Activated CD8-positive, alpha-beta T cell treated with anti-CD3 and anti-CD28 coated beads for 36 hours (primary cell): Measurements from ENCODE around the gene CD200. TPM values are rescaled to one million over a fixed set of nuclear protein-coding genes. Genes with fewer than 3 reads are reported as not detected.

ENCODE experiments used
- ATAC-seq: fragments of 200-7000 bp; cut with Tn5 transposase; one replicate; pipeline ENCODE4 v1.10.0; 2021; ENCODE audit warnings: mild to moderate bottlenecking, moderate library complexity
- CTCF ChIA-PET: fragments of 350-600 bp; sonication (Branson Sonifier 250); formaldehyde crosslinking; loops from one replicate; lab custom pipeline; 2021; ENCODE audit warnings: antibody characterized with exemption; lab: Charles Lee
- POLR2A ChIA-PET: fragments of 350-600 bp; sonication (Branson Sonifier 250); formaldehyde crosslinking; loops from one replicate; lab custom pipeline; 2021; ENCODE audit warnings: antibody characterized with exemption; lab: Charles Lee
- DNase-seq: peaks from one replicate; pipeline ENCODE4 v3.0.0-alpha.2; 2020
- H3K27ac Mint-ChIP-seq: one replicate; pipeline ENCODE4 v1.8.0; 2021; ENCODE audit warnings: mild to moderate bottlenecking, mixed read lengths
- H3K27me3 Mint-ChIP-seq: one replicate; pipeline ENCODE4 v1.8.0; 2021; ENCODE audit warnings: mixed read lengths
- H3K36me3 Mint-ChIP-seq: one replicate; pipeline ENCODE4 v1.8.0; 2021; ENCODE audit warnings: low read depth, mixed read lengths
- H3K4me1 Mint-ChIP-seq: one replicate; pipeline ENCODE4 v1.8.0; 2021; ENCODE audit warnings: low read depth, mixed read lengths
- H3K4me3 Mint-ChIP-seq: one replicate; pipeline ENCODE4 v1.8.0; 2021; ENCODE audit warnings: mild to moderate bottlenecking, moderate library complexity, mixed read lengths
- H3K9me3 Mint-ChIP-seq: one replicate; pipeline ENCODE4 v1.8.0; 2021; ENCODE audit warnings: mixed read lengths
- intact Hi-C: fragments of 100-400 bp; cut with micrococcal nuclease; formaldehyde crosslinking; loops from one replicate; pipeline ENCODE4 v1.10.0; 2022
- total RNA-seq, 2 experiments: library from RNA; stranded (reverse); gene quantifications; one replicate each; pipeline ENCODE4 v1.2.3, GENCODE V29; 2021
- TF ChIP-seq, protein P1 (sequence below): fragments of 200-600 bp; IDR thresholded peaks from one replicate; pipeline ENCODE4 v1.8.0; 2022; ENCODE audit warnings: antibody characterized with exemption, mild to moderate bottlenecking

The CD200 gene
- total RNA-seq, 2 experiments from 2014 or later = 15.7 to 16.7 TPM

DNA sequence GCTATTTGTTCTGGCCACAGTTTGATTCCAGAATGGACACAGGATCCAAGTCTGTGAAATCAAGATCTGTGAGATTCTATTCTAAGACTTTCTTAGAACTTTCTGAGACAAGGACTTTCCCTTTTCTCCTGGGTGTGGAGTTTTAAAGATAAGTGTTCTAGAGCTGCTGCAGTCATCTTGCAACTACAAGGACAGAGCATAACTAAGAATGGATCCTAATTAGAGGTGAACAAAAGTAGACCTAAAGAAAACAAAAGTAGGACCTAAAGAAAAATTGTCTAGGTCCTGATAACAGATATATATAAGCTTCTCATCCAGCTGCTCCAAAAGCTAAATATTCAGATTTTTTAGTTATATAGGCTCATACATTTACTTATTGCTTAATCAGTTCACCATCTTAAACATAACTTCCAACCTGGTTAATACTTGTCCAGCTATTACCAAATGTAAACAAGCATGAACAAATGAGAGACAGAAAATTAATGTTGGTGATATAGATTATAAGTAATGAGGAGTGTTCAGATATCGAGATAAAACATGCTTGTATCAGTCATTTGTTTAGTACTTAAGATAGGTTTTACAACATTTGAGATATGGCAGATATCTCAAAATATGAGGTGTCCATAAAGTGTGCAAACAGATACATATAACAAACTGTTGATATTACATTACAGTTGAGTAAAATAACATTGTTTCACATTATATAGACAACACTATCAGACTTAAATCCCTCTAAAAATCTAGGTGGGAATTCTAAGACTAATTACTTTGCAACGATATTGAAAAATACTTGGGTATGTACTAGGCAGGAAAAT lies 75.1 kb downstream of the CD200 start:
- intact Hi-C loops = no loop called here
- H3K4me1 Mint-ChIP-seq = peaks cover 17% of the 10 kb centered on the region
- ChIA-PET CTCF (no interaction called here), POLR2A (no interaction called here)
- TF ChIP-seq, protein P1, sequence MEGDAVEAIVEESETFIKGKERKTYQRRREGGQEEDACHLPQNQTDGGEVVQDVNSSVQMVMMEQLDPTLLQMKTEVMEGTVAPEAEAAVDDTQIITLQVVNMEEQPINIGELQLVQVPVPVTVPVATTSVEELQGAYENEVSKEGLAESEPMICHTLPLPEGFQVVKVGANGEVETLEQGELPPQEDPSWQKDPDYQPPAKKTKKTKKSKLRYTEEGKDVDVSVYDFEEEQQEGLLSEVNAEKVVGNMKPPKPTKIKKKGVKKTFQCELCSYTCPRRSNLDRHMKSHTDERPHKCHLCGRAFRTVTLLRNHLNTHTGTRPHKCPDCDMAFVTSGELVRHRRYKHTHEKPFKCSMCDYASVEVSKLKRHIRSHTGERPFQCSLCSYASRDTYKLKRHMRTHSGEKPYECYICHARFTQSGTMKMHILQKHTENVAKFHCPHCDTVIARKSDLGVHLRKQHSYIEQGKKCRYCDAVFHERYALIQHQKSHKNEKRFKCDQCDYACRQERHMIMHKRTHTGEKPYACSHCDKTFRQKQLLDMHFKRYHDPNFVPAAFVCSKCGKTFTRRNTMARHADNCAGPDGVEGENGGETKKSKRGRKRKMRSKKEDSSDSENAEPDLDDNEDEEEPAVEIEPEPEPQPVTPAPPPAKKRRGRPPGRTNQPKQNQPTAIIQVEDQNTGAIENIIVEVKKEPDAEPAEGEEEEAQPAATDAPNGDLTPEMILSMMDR = no peak
- no peaks in the 10 kb centered on the region for H3K9me3 Mint-ChIP-seq
- H3K36me3 Mint-ChIP-seq = no peaks in the 10 kb centered on the region
- DNase-seq (no peak), ATAC-seq (no peak)
- no peak overlapping the region for H3K4me3 Mint-ChIP-seq
- H3K27ac Mint-ChIP-seq = no peak overlapping the region
- H3K27me3 Mint-ChIP-seq = no peaks in the 10 kb centered on the region

DNA sequence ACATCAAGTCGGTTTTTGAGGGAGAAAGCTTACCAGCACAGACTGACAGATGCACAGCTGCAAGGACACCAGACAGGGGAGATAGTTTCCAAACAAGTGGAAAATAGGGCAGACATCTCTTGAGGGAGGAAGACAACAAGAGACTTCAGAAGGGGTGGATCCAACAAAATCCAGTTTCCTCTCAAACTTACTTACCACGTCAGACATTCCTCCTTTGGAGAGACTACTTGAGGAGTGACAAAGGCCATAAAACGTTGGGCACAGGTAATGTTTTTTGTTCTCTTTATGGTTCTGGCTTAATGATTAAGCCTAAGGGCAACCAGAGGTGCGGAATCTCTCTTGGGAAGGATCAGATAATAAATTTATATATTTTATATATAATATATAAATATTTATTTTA lies 76.1 kb downstream of the CD200 start:
- intact Hi-C loops = no loop called here
- TF ChIP-seq, protein P1 = no peak
- CTCF ChIA-PET = no interaction called here
- ATAC-seq (no peak), DNase-seq (no peak)
- H3K4me1 Mint-ChIP-seq = peaks cover 17% of the 10 kb centered on the region
- no peaks in the 10 kb centered on the region for H3K27me3 Mint-ChIP-seq
- no peak overlapping the region for H3K4me3 Mint-ChIP-seq
- no peaks in the 10 kb centered on the region for H3K9me3 Mint-ChIP-seq
- H3K36me3 Mint-ChIP-seq = no peaks in the 10 kb centered on the region
- POLR2A ChIA-PET = no interaction called here
- no peak overlapping the region for H3K27ac Mint-ChIP-seq

DNA sequence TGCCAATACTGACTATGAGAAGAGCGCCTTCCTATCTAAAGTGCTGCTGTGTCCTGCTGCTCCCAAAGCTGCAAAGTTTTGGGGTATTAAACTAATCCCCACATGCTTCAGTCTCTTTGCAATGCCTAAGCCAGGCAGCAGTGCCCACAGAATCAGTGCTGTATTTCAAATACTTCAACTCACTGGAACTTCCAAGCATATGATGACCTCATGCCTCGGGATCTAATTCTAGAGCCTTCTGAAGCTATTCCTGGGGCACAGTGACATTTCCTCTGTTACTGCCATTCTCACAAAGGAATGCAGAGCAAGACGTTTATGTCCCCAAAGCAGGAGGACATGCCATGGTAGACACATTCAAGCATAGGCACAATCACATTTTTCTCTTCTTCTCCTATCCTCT lies 78.5 kb downstream of the CD200 start:
- no peaks in the 10 kb centered on the region for H3K9me3 Mint-ChIP-seq
- H3K4me3 Mint-ChIP-seq = no peak overlapping the region
- ChIA-PET POLR2A (interaction anchor here (0.5 kb wide), 1 partner anchor 53 kb away, joined by 3 read pairs; no protein-coding TSS in a partner anchor), CTCF (interaction anchor here (1.4 to 1.5 kb wide), 2 partner anchors 20 to 76 kb away, joined by 3 to 4 read pairs; no protein-coding TSS in a partner anchor)
- no peak for ATAC-seq
- H3K27ac Mint-ChIP-seq = no peak overlapping the region
- no peak for DNase-seq
- H3K27me3 Mint-ChIP-seq = no peaks in the 10 kb centered on the region
- TF ChIP-seq, protein P1 = no peak
- no peaks in the 10 kb centered on the region for H3K36me3 Mint-ChIP-seq
- peaks cover 12% of the 10 kb centered on the region for H3K4me1 Mint-ChIP-seq
- intact Hi-C loops = no loop called here

Other genes with a start within 250 kb of the CD200 start
- 1 to 10 TPM; 2.0 to 3.3 TPM for gene C3orf52, start 246.8 kb upstream of the CD200 start, total RNA-seq
- gene GCSAM, start 199.9 kb upstream of the CD200 start, total RNA-seq = 10 to 100 TPM in 1 of 2 experiments, 1 to 10 TPM in 1; 9.9 to 12.9 TPM
- gene SLC9C1, start 38.9 kb upstream of the CD200 start, total RNA-seq = not detected
- gene BTLA, start 166.3 kb downstream of the CD200 start, total RNA-seq = 10 to 100 TPM; 12.8 to 13.2 TPM
- gene ATG3, start 228.8 kb downstream of the CD200 start, total RNA-seq = 10 to 100 TPM; 56.5 to 58.4 TPM
- gene SLC35A5, start 228.9 kb downstream of the CD200 start, total RNA-seq = 10 to 100 TPM; 14.7 to 15.3 TPM